GM18517 (cell line): Measurements from ENCODE around the gene C1orf122.
"Not testable (repeated sequence)": the region's sequence is repeated elsewhere in the genome, so short reads cannot be mapped to it uniquely, and the experiment has no call there.

ENCODE experiments used
- ATAC-seq: cut with Tn5 transposase; IDR thresholded peaks from one replicate; pipeline ENCODE4 v1.9.1; 2021; ENCODE audit warnings: mild to moderate bottlenecking, moderate library complexity; ENCODE audit not compliant: unreplicated experiment

The C1orf122 gene

DNA sequence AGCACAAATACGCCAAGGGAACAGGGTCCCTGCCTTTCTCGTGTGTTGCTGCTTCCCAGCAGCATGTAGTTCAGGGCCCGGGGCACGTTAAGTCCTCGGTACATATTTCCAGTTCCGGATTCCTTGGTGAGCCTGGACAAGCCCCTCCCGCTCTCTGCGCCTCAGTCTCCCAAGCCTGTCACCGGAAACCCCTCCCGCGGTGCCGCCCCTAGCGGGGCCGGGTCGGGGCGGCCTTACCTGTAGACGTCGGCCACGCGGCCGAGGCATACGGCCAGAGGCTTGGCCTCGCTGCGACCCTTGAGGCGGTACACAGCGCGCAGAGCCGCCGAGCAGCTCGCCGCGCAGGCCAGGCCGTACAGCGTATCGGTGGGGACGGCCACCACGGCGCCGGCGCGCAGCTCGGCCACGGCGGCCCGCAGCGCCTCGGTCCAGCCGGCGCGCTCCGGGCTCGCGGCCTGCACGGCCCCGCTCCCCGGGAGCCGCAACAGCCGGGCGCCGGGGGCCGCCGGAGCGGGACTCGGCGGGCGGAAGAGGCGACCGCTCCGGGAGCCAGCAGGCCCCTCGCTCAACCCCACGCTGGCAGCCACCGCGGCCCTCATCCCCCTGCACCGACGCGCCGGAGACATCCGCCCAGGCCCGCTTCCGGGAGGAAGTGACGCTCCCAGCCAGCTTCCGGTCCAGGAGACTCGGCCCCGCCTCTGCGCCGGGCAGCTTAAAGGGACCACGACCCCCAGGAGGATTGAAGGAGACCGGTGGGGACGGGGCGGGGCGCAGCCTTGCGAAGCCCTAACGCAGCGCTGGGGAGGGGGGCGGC, at the start of gene C1orf122, which contains the start of gene YRDC:
Gene C1orf122, plus strand, starts transcription at position 236 of the 814 bp plus-strand sequence. CDS start 615 bp downstream, outside the sequence.
Gene YRDC, minus strand, starts transcription at position 654 of the 814 bp plus-strand sequence. Its CDS starts 28 bp downstream, at position 626.
- peak; percentile 66 for ATAC-seq

GRCh38 chr1:37759451-37759850, 48.1 kb upstream of the C1orf122 start:
- ATAC-seq: no peak

GRCh38 chr1:37761416-37762095, 46.0 kb upstream of the C1orf122 start:
- no peak for ATAC-seq

DNA sequence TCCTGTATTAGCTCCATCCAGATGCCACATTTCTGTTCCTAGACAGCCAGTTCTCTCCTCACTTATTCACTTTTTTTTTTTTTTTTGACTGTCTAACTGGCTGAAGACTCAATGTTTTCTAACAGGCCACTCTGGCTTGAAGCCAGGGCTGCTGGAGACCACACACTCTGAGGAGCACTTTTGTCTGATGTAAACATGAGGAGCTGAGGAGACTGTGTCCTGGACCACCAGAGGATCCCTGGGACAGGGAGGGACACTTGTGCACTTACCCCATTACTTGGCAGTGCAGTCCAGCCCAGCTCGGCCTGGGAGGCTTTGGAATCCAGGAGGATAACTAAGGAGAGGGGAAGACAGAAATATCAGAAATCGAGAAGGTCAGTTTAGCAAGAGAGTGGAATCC, 45.1 kb upstream of the C1orf122 start:
- ATAC-seq: no peak

- no peak for ATAC-seq
Observed at GRCh38 chr1:37763791-37764413, 43.7 kb upstream of the C1orf122 start.

- ATAC-seq: no peak
Observed at GRCh38 chr1:37764414-37764825, 43.2 kb upstream of the C1orf122 start.

DNA sequence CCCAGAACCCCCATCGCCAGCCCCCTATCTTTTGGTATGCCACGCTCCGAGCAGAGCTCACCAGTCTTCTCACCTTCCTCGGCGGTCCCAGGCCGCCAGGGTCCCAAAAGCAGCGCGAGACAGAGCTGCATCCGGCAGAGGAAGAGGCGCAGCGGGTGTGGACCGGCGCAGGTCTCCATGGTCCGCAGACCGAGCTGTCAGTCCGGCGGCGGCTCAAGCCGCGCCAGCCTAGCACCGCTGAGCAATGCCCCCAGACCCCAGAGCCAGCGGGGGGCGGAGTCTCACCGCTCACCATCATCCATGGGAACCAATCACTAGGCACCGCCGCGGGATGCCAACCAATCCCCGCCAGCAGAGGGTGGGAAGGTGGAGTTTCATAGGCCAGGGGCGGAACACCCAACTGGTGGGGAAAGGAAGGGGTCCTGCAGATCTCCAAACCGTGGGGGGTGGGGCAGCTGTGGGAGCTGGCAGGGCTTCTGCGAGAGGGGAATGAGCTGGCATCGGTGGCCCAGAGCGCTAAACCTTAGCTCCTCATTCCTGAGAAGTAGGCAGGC, 42.6 kb upstream of the C1orf122 start, which contains the start of gene EPHA10:
Gene EPHA10, minus strand, starts transcription at position 233 of the 554 bp plus-strand sequence. Its CDS starts 54 bp downstream, at position 179.
- no peak for ATAC-seq

GRCh38 chr1:37765916-37766664, 41.5 kb upstream of the C1orf122 start:
- no peak for ATAC-seq

DNA sequence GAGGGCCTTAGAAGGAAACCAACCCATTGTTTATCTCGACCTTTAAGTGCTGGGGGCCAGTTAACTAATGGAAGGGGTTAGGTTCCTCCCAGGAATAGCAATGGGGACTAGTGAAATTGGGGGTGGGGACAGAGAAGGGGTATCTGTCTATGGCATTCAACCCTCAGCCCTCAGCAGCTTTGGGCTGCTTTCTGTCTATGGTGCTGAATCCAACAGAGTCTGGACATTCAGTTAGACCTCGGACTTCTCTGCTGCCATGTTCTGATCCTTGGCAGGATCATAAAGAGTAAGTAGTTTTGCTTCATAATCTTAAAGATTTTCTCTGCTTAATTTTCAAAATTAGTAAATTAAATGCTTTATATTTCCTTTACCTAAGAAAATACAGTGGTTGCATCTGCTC, 40.1 kb upstream of the C1orf122 start:
- no peak for ATAC-seq

DNA sequence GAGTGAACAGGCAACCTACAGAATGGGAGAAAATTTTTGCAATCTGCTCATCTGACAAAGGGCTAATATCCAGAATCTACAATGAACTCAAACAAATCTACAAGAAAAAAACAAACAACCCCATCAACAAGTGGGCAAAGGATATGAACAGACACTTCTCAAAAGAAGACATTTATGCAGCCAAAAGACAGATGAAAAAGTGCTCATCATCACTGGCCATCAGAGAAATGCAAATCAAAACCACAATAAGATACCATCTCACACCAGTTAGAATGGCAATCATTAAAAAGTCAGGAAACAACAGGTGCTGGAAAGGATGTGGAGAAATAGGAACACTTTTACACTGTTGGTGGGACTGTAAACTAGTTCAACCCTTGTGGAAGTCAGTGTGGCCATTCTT, 36.1 kb upstream of the C1orf122 start:
- ATAC-seq: not testable (repeated sequence)

GRCh38 chr1:37776946-37777516, 30.6 kb upstream of the C1orf122 start:
- ATAC-seq: no peak

DNA sequence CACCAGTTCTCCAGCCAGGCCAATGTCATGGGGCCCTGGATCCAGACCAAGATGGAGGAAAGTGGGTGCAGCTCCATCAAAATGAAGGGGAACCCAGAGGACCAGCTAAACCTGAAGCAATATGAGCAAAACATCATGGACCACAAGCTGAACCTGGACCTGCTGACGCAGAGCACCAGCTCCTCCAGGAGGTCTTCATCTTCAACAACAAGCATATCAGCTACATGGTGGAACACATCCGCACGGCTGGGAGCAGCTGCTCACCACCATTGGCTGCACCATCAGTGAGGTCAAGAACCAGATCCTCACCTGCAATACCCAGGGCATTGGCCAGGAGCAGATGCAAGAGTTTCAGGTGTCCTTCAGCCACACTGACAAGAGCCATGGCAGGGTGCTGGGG, 28.9 kb upstream of the C1orf122 start:
- no peak for ATAC-seq

DNA sequence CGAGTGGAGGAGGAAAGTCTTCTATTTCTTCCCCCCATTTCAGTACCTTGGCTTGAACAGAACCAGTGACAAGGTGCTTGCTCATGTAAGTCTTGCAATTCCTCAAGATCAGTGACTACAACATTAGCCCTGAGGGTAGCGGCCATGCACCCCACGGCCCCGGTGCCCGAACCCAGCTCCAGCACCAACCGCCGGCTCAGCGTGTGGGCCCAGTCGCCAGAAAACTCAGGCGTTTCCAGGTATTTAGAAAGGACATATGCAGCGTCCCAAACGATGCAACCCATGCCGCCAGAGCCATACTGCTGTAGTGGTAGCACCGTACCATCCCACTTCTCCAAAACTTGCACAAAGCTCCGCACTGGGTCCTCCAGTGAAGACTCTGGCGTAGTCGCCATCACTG, 25.1 kb upstream of the C1orf122 start:
- ATAC-seq: no peak

- ATAC-seq: no peak
Observed at GRCh38 chr1:37792943-37793686, 14.5 kb upstream of the C1orf122 start.

GRCh38 chr1:37793773-37794371, 13.7 kb upstream of the C1orf122 start, which contains the start of gene MANEAL:
MANEAL (plus strand) TSS chr1:37793847; CDS start chr1:37794183, 336 bp downstream.
- peak; percentile 60 for ATAC-seq

- ATAC-seq: no peak
Observed at GRCh38 chr1:37794372-37795339, 12.9 kb upstream of the C1orf122 start.

GRCh38 chr1:37795340-37796125, 12.1 kb upstream of the C1orf122 start:
- ATAC-seq: no peak
